IPS DF 6.9 (cell line): ENCODE data around the gene PGPEP1.
A peak's percentile ranks its signal among the peaks of the same experiment; 100 is the strongest.
"Not testable (repeated sequence)": the region's sequence is repeated elsewhere in the genome, so short reads cannot be mapped to it uniquely, and the experiment has no call there.

Source experiments
- DNase-seq: peaks from one replicate; pipeline ENCODE4 v3.0.0-alpha.2; 2013; ENCODE audit warnings: low read depth, low spot score
- H3K27ac ChIP-seq: one replicate; pipeline ENCODE4 v1.5.1; 2013; ENCODE audit warnings: low read length, control low read depth
- H3K27me3 ChIP-seq: 2 replicates; pipeline ENCODE4 v1.6.1; 2013; ENCODE audit warnings: mild to moderate bottlenecking, low read length; ENCODE audit not compliant: control insufficient read depth, insufficient read depth
- H3K36me3 ChIP-seq: 2 replicates; pipeline ENCODE4 v1.6.1; 2013; ENCODE audit warnings: low read length; ENCODE audit not compliant: control insufficient read depth, insufficient read depth
- H3K4me1 ChIP-seq: 2 replicates; pipeline ENCODE4 v1.6.1; 2013; ENCODE audit warnings: low read length; ENCODE audit not compliant: control insufficient read depth, insufficient read depth
- H3K4me3 ChIP-seq: 2 replicates; pipeline ENCODE4 v1.5.1; 2013; ENCODE audit warnings: mild to moderate bottlenecking, low read length
- H3K9me3 ChIP-seq: 2 replicates; pipeline ENCODE4 v1.6.1; 2013; ENCODE audit warnings: low read length, inconsistent platforms; ENCODE audit not compliant: control insufficient read depth, insufficient read depth
- WGBS: extraction: QIAGEN DNeasy Blood & Tissue Kit; methylation state at CpG from one replicate; pipeline ENCODE4 v1.1.7; 2013; ENCODE audit warnings: mixed read lengths, missing lambda C conversion rate; ENCODE audit not compliant: insufficient read length, insufficient coverage; 5-methylcytosine and 5-hydroxymethylcytosine counted together

PGPEP1 gene

DNA sequence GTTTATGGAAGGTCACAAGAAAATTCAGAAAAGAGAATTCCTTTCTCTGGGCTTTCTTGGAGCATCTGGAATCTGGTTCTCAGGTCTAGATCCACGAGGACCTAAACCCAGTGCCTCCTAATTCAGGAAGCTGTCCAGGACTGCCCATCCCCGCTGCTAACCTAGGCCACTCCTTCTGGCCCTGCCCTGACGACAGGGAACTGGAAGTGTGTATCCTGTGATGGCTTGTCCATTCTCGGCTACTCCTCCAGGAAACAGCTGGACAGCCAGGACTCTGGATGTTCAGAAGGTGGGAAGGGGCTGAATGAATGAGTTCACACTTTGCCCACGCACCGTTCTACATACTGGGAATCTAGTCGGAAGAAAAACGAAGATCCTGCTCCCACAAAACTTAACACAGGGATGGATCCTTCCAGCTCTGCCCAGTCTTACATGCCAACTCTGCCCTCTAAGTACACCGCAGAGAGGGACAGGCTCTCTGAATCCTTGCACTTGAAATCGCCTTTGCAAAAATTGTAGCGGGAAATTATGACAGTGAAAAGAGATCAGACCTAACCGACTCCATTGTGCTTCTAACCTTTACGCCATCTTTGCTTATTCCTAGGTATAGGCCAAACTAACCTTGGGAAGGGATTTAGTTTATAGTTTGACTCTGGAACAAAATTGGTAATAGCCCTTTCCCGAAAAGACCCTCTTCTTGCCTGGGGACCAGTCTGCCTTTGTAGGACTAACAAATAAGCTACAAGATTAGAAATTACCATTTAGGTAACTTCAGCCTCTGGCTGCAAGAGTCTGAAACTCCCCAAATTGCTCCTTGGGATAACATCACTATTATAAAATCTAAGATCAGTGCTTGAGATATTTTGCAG lies 19.3 kb upstream of the PGPEP1 start:
- H3K27ac ChIP-seq: no peak overlapping the region
- WGBS: no CpG with 5 or more reads among the region's 14 CpGs
- no peaks in the 10 kb centered on the region for H3K4me1 ChIP-seq
- no peak for DNase-seq
- H3K36me3 ChIP-seq: no peaks in the 10 kb centered on the region
- H3K27me3 ChIP-seq: no peaks in the 10 kb centered on the region
- no peak overlapping the region for H3K4me3 ChIP-seq
- H3K9me3 ChIP-seq: no peaks in the 10 kb centered on the region

DNA sequence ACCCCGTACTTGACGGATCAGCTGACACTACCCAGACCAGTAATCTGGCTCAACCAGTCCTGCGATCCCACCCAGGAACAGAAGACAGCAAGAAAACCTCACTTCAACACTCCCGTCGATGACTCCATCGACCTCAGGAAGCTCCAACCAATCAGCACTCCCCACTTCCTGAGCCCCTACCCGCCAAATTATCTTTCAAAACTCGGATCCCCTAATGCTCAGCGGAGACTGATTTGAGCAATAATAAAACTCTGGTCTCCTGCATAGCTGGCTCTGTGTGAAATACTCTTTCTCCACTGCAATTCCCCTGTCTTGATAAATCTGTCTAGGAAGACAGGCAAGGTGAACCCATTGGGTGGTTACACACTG lies 18.7 kb upstream of the PGPEP1 start:
- Histone ChIP-seq H3K27me3 (no peaks in the 10 kb centered on the region), H3K9me3 (no peaks in the 10 kb centered on the region), H3K27ac (no peak overlapping the region), H3K4me3 (no peak overlapping the region; the same call in 1 of the 2 replicates), H3K4me1 (no peaks in the 10 kb centered on the region), H3K36me3 (no peaks in the 10 kb centered on the region)
- WGBS: no CpG with 5 or more reads among the region's 9 CpGs
- DNase-seq: no peak

DNA sequence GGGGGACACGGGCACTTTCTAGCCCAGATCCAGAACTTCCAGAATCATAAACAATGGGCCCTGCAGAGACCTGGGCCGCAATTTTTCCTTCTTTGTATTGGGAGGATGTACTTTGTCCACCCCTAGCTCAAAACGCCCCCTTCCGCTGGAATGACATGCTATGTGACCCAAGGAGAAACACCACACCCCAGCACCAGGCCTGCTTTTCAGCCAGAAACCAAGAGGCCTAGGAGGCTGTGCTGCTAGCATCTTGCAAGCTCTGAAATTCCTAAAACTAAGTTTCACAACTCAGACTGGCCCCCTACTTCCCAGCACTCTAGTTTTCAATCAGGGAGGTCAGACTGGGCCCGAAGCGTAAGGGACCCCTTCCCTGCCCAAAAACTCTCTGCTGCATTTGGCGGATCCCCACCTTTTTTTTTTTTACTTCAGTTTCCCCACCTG lies 18.1 kb upstream of the PGPEP1 start:
- WGBS: no CpG with 5 or more reads among the region's 7 CpGs
- no peaks in the 10 kb centered on the region for H3K4me1 ChIP-seq
- H3K27me3 ChIP-seq: no peaks in the 10 kb centered on the region
- no peak overlapping the region for H3K27ac ChIP-seq
- H3K9me3 ChIP-seq: no peaks in the 10 kb centered on the region
- H3K36me3 ChIP-seq: no peaks in the 10 kb centered on the region
- DNase-seq: no peak
- H3K4me3 ChIP-seq: peak overlapping the region; percentile 65; the same call in 1 of the 2 replicates

DNA sequence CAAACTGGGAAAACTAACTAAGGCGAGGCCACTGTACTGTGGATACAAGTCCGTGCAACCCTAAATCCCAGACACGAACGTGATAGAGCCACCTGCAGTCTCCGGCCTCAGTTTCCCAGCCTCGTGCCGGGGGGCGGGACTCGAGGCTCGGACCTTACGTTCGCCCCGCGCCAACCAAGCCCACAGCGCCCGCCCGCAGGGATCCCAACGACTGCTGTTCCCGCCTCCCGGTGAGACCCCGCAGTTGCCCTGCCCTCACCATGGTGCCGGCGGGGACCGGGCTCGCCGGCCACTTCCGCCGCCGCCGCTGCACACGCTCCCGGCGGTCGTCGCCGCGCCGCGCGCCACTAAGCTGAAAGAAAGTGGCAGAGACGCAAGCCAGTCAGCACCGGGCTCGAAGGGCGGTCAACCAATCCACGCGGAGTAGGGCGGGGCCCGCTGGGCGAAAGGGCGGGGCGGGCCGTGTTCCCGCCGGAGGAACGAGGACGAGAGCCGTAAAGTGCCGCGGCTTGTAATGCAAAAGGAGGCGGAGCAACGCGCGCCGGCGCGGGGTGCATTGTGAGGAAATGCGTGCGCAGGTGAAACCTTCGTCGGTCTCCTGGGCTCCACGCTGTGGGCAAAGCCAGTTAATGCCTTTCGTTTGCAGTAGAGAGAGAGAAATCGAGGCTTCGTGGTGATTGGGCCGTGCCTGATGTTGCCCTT lies 17.5 kb upstream of the PGPEP1 start, which contains the start of gene LSM4:
Gene LSM4, minus strand, starts transcription at position 318 of the 702 bp plus-strand sequence. Its CDS starts 56 bp downstream, at position 262.
- WGBS: no CpG with 5 or more reads among the region's 75 CpGs
- peak within 1 kb of the TSS; percentile 65; the same call in 1 of the 2 replicates for H3K4me3 ChIP-seq
- no peaks in the 10 kb centered on the region for H3K9me3 ChIP-seq
- H3K4me1 ChIP-seq: no peaks in the 10 kb centered on the region
- H3K36me3 ChIP-seq: no peaks in the 10 kb centered on the region
- H3K27ac ChIP-seq: no peak within 1 kb of the TSS
- no peaks in the 10 kb centered on the region for H3K27me3 ChIP-seq
- DNase-seq: peak; percentile 98

DNA sequence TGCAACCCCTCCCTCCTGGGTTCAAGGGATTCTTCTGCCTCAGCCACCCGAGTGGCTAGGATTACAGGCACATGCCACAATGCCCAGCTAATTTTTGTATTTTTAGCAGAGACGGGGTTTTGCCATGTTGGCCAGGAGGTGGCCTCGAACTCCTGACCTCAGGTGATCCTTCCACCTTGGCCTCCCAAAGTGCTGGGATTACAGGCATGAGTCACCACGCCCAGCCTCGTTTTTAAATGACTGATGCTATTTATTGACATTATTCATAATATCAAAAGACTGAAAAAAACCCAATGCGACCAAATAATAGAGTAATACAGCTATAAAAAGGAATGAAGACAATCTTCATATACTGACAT lies 16.0 kb upstream of the PGPEP1 start:
- not testable (repeated sequence) for H3K27ac ChIP-seq, H3K27me3 ChIP-seq, DNase-seq, H3K4me3 ChIP-seq, H3K4me1 ChIP-seq, H3K36me3 ChIP-seq, H3K9me3 ChIP-seq
- no CpG with 5 or more reads among the region's 6 CpGs for WGBS

DNA sequence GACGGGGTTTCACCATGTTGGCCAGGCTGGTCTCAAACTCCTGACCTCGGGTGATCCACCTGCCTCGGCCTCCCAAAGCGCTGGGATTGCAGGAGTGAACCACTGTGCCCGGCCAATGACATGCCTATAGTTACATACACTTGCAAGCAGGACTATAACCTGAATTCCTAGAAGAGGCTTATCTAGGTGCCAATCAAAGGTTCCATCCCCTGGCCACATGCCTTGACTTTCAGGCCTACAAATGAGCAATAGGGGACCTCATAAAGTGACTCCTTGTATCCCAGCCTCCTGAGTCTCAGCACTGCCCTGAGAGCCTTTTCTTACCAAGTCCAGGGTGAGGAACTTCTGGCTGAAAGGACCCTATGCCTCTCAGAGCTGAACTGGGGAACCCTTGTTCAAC lies 13.6 kb upstream of the PGPEP1 start:
- H3K4me1 ChIP-seq: no peaks in the 10 kb centered on the region
- no peak overlapping the region for H3K27ac ChIP-seq
- no peaks in the 10 kb centered on the region for H3K36me3 ChIP-seq
- no peaks in the 10 kb centered on the region for H3K9me3 ChIP-seq
- H3K27me3 ChIP-seq: no peaks in the 10 kb centered on the region
- WGBS: no CpG with 5 or more reads among the region's 5 CpGs
- DNase-seq: no peak
- H3K4me3 ChIP-seq: no peak overlapping the region

DNA sequence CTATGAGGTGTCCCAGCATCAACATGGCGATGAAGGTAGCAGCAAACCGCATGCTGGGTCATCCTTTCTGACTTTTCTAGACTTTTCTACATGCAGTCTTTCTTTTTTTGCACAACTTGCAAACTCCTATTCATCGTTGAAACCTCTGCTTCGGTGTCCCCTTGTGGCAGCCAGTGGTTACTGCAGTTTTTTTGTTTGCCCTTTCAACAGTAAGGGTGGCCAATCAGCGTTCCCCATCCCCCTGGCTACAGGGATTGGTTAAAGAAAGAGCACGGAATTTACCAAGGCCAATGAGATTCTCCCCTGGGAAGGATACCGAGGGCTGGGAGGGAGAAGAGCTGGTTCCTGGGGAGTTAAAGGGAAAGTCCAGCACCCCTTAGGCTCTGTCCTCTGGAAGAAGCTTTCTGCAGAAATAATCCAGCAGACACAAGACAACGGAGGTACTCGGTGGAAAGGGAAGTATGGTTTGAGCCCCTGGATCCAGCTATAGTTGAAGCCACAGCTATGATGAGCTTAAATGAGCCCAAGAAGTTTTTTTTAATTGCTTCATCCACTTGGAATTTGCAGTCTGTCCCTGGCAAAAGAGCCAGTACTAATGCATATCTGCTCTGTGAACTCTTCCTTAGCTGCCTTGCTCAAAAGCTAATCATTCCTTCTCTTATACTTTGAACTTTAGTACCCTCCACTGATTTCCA lies 11.9 kb upstream of the PGPEP1 start:
- no CpG with 5 or more reads among the region's 9 CpGs for WGBS
- Histone ChIP-seq H3K4me1 (no peaks in the 10 kb centered on the region), H3K27ac (no peak overlapping the region), H3K27me3 (no peaks in the 10 kb centered on the region), H3K4me3 (peak overlapping the region; percentile 24; the same call in 1 of the 2 replicates), H3K36me3 (no peaks in the 10 kb centered on the region), H3K9me3 (no peaks in the 10 kb centered on the region)
- no peak for DNase-seq

DNA sequence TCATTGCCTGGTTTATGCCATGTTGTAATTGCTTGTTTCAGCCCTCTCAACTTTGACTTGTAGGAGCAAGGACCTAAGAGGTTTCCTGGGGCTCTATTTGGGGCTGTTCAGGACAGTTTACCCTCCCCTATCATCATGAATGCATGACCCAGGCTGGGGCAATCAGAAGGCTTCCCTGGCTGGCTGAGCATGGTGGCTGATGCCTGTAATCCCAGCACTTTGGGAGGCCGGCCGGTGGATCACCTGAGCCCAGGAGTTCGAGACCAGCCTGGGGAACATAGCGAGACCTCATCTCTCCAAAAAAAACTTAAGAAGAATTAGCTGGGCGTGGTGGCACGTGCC lies 11.4 kb upstream of the PGPEP1 start:
- no peaks in the 10 kb centered on the region for H3K9me3 ChIP-seq
- peak overlapping the region; percentile 24; the same call in 1 of the 2 replicates for H3K4me3 ChIP-seq
- no peaks in the 10 kb centered on the region for H3K27me3 ChIP-seq
- no peaks in the 10 kb centered on the region for H3K4me1 ChIP-seq
- H3K27ac ChIP-seq: no peak overlapping the region
- DNase-seq: no peak
- H3K36me3 ChIP-seq: no peaks in the 10 kb centered on the region
- WGBS: no CpG with 5 or more reads among the region's 6 CpGs

DNA sequence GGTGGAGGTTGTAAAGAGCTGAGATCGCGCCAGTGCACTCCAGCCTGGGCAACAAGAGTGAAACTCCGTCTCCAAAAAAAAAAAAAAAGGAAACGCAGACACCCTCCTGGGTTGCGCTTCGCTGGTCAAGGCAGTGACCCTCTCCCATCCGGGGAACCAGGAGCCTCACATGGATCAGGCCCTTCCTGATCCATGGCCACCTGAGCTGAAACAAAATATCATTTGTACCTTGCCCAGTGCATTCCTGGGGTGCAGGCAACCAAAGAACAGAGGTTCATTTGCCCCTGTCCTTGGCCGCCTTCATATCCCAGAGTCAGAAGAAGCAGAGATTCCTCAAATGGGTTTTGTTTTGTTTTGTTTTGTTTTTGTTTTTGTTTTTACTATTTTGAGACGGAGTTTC lies 9.5 kb upstream of the PGPEP1 start:
- Histone ChIP-seq H3K4me3 (no peak overlapping the region), H3K4me1 (no peaks in the 10 kb centered on the region; the same call in 1 of the 2 replicates), H3K27ac (no peak overlapping the region), H3K9me3 (no peaks in the 10 kb centered on the region), H3K27me3 (no peaks in the 10 kb centered on the region), H3K36me3 (no peaks in the 10 kb centered on the region)
- no peak for DNase-seq
- no CpG with 5 or more reads among the region's 9 CpGs for WGBS

DNA sequence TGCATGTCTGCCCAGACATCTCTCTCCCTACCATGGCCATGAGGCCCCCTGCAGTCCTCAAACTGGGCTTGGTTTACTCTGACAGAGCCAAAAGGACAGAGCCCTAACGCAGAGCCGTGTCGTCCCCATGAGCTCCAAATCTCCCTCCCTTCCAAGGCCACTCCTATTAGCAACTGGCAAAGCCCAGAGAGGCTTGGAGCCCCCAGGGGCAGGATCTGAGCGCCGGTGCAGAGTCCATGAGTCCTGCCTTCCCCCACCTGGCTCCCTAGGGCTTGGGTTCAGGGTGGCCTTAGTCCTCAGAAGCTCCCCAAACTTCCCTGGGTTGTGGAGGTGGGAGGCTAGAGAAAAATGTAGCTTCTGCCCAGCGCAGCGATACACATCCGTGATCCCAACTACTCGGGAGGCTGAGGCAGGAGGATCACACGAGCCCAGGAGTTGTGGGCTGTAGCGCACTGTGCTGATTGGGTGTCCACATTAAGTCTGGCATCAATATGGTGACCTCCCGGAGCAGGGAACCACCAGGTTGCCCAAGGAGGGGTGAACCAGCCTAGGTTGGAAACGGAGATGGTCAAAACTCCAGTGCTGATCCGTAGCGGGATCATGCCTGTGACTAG lies 7.4 kb upstream of the PGPEP1 start:
- DNase-seq: no peak
- Histone ChIP-seq H3K27me3 (no peaks in the 10 kb centered on the region), H3K4me1 (peaks cover 1% of the 10 kb centered on the region; the same call in 1 of the 2 replicates), H3K9me3 (no peaks in the 10 kb centered on the region), H3K36me3 (no peaks in the 10 kb centered on the region), H3K4me3 (no peak overlapping the region), H3K27ac (no peak overlapping the region)
- no CpG with 5 or more reads among the region's 15 CpGs for WGBS
